Fibroblast of the aortic adventitia (primary cell): ENCODE measurements around the gene CYFIP1. TPM values are rescaled to one million over a fixed set of nuclear protein-coding genes. Genes with fewer than 3 reads are reported as not detected.

Source experiments
- DNase-seq: peaks from one replicate; pipeline ENCODE4 v3.0.0-alpha.2; 2010; ENCODE audit warnings: low read depth
- H3K4me3 ChIP-seq: 2 replicates; pipeline ENCODE4 v1.5.1; 2011; ENCODE audit warnings: low read depth, mild to moderate bottlenecking, control low read depth, low read length, moderate library complexity
- CTCF ChIP-seq: IDR thresholded peaks from 2 replicates; pipeline ENCODE4 v1.5.1; 2011; ENCODE audit warnings: mild to moderate bottlenecking, low read length, control low read depth, inconsistent platforms; ENCODE audit not compliant: insufficient read depth
- total RNA-seq: library from RNA; depleted of rRNA; stranded (reverse); fragments of >200 nt; gene quantifications from 2 replicates; pipeline ENCODE4 v1.2.3, GENCODE V29; 2012; ENCODE audit warnings: low replicate concordance

CYFIP1 gene
- total RNA-seq, 1 donor = 95.8 TPM

GRCh38 chr15:22892333-22892732 is 87.8 kb downstream of the CYFIP1 start:
- no peak for DNase-seq
- no peak overlapping the region for H3K4me3 ChIP-seq
- TF ChIP-seq CTCF = no peak

- H3K4me3 ChIP-seq = no peak overlapping the region
- DNase-seq = no peak
- TF ChIP-seq CTCF = no peak
Observed at GRCh38 chr15:22891426-22892210, 88.5 kb downstream of the CYFIP1 start.

GRCh38 chr15:22890296-22890695 is 89.9 kb downstream of the CYFIP1 start:
- TF ChIP-seq CTCF = no peak
- no peak for DNase-seq
- H3K4me3 ChIP-seq = no peak overlapping the region

GRCh38 chr15:22889146-22889818 is 90.9 kb downstream of the CYFIP1 start:
- no peak for TF ChIP-seq CTCF
- no peak overlapping the region for H3K4me3 ChIP-seq
- DNase-seq = no peak

GRCh38 chr15:22888120-22888859 is 91.9 kb downstream of the CYFIP1 start:
- peak; percentile 95 for DNase-seq
- H3K4me3 ChIP-seq = no peak overlapping the region
- TF ChIP-seq CTCF = no peak

GRCh38 chr15:22887157-22887951 is 92.8 kb downstream of the CYFIP1 start:
- peak; percentile 36 for DNase-seq
- TF ChIP-seq CTCF = no peak
- no peak overlapping the region for H3K4me3 ChIP-seq
